Gastrocnemius medialis (tissue), 4 donors: ENCODE measurements around the gene CMTM4.
"Not testable (repeated sequence)": the region's sequence is repeated elsewhere in the genome, so short reads cannot be mapped to it uniquely, and the experiment has no call there.

Experiments
- POLR2A ChIP-seq, 2 donors: fragments of 450-650 bp; IDR thresholded peaks; one replicate each; pipeline ENCODE4 v1.6.1; 2017; ENCODE audit warnings: antibody characterized with exemption in 2 of 2, mild to moderate bottlenecking in 2 of 2, moderate library complexity in 2 of 2
- TF ChIP-seq, protein P1 (sequence below), 5 experiments: fragments of 450-650 bp in 3 of 5; fragments of 200-600 bp in 2 of 5; sonication (generic) in 2 of 5; IDR thresholded peaks in 4 of 5; conservative IDR thresholded peaks in 1 of 5; 1 replicate in 4 of 5; 2 replicates in 1 of 5; pipeline ENCODE4 v1.5.1; 2016 to 2019; ENCODE audit warnings: antibody characterized with exemption in 5 of 5, mild to moderate bottlenecking in 3 of 5, moderate library complexity in 3 of 5

DNA sequence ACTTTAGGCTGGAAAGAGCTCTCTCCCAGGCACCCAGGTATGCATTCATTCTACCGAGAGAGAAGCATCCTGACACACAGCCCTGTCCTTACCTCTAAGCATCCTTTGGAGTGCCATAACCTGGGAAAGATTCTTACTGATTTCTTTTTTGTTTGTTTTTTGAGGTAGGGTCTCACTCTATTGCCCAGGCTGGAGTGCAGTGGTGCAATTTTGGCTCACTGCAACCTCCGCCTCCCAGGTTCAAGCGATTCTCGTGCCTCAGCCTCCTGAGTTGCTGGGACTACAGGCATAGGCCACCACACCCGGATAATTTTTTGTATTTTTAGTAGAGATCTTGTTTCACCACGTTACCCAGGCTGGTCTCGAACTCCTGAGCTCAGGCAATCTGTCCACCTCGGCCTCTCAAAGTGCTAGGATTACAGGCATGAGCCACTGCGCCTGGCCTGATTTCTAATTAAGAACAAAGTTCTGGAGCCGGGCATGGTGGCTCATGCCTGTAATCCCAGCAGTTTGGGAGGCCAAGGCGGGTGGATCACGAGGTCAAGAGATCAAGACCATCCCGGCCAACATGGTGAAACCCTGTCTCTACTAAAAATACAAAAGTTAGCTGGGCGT is 10.9 kb downstream of the CMTM4 start:
- TF ChIP-seq, protein P1, sequence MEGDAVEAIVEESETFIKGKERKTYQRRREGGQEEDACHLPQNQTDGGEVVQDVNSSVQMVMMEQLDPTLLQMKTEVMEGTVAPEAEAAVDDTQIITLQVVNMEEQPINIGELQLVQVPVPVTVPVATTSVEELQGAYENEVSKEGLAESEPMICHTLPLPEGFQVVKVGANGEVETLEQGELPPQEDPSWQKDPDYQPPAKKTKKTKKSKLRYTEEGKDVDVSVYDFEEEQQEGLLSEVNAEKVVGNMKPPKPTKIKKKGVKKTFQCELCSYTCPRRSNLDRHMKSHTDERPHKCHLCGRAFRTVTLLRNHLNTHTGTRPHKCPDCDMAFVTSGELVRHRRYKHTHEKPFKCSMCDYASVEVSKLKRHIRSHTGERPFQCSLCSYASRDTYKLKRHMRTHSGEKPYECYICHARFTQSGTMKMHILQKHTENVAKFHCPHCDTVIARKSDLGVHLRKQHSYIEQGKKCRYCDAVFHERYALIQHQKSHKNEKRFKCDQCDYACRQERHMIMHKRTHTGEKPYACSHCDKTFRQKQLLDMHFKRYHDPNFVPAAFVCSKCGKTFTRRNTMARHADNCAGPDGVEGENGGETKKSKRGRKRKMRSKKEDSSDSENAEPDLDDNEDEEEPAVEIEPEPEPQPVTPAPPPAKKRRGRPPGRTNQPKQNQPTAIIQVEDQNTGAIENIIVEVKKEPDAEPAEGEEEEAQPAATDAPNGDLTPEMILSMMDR (IDR thresholded peaks at IDR 0.05 in 4 of 5, conservative IDR thresholded peaks at IDR 0.05 in 1 of 5), result not testable (repeated sequence)
- TF ChIP-seq POLR2A (IDR thresholded peaks at IDR 0.05), result not testable (repeated sequence)
